HCT116 (cell line): ENCODE measurements around the gene GPS1. TPM values are rescaled to one million over a fixed set of nuclear protein-coding genes. Genes with fewer than 3 reads are reported as not detected.
A peak's percentile ranks its signal among the peaks of the same experiment; 100 is the strongest.

Experiments used
- ATAC-seq: fragments of 200-7000 bp; cut with Tn5 transposase; 2 replicates; pipeline ENCODE4 v1.9.1; 2020; ENCODE audit warnings: mild to moderate bottlenecking, moderate library complexity
- BruUV-seq: library from RNA; stranded (reverse); fragments of 400-500 nt; replicated peaks from 2 replicates; lab custom pipeline; 2021; lab: Mats Ljungman, UMichigan
- CTCF ChIA-PET: fragments of 300-600 bp; sonication (Branson Sonifier 250); formaldehyde crosslinking; loops from one replicate; lab custom pipeline; 2021; ENCODE audit warnings: antibody characterized with exemption; lab: Charles Lee
- POLR2A ChIA-PET: fragments of 300-600, 350-600 bp; sonication (Branson Sonifier 250); formaldehyde crosslinking; loops from one replicate; lab custom pipeline; 2021; ENCODE audit warnings: antibody characterized with exemption; lab: Charles Lee
- RAD21 ChIA-PET, 2 experiments: fragments of 300-600 bp; sonication (Branson Sonifier 250); formaldehyde crosslinking; loops; one replicate each; lab custom pipeline; 2023; ENCODE audit warnings: low total read pairs in 2 of 2; ENCODE audit not compliant: uncharacterized antibody in 2 of 2, unreplicated experiment in 2 of 2, low non-redundant PET in 1 of 2; lab: Charles Lee
- DNase-seq: peaks from one replicate; pipeline ENCODE4 v3.0.0-alpha.2; 2010; ENCODE audit warnings: low read depth, low spot score
- H2AFZ ChIP-seq: fragments of 200-600 bp; shearing (Covaris generic), sonication (generic); 2 replicates; pipeline ENCODE4 v1.6.1; 2017; ENCODE audit warnings: low read depth, mixed run types, mixed read lengths, antibody characterized with exemption, low read length; ENCODE audit not compliant: poor library complexity, severe bottlenecking
- H3K27ac ChIP-seq: 2 replicates; pipeline ENCODE4 v1.5.1; 2012; ENCODE audit warnings: low read depth, low read length
- H3K27me3 ChIP-seq: fragments of 200-600 bp; sonication (generic); 2 replicates; pipeline ENCODE4 v1.6.1; 2016; ENCODE audit warnings: mixed run types, low read length, mixed read lengths; ENCODE audit not compliant: insufficient read depth
- H3K36me3 ChIP-seq, 2 experiments: fragments of 200-500 bp in 1 of 2; fragments of 200-600 bp in 1 of 2; sonication (Bioruptor generic) in 1 of 2; sonication (generic) in 1 of 2; 2 replicates each; pipeline versions ENCODE4 v1.5.1 to v1.6.1; 2014 to 2016; ENCODE audit warnings: low read length in 2 of 2, inconsistent platforms in 1 of 2, mixed read lengths in 1 of 2, mixed run types in 1 of 2; ENCODE audit not compliant: insufficient read depth in 2 of 2, control insufficient read depth in 1 of 2
- H3K4me1 ChIP-seq, 2 experiments: fragments of 200-600 bp in 1 of 2; sonication (generic) in 1 of 2; 2 replicates each; pipeline versions ENCODE4 v1.5.1 to v1.6.1; 2012 to 2017; ENCODE audit warnings: low read length in 2 of 2, inconsistent platforms in 1 of 2, mild to moderate bottlenecking in 1 of 2, mixed read lengths in 1 of 2, mixed run types in 1 of 2, moderate library complexity in 1 of 2; ENCODE audit not compliant: insufficient read depth in 2 of 2, control insufficient read depth in 1 of 2
- H3K4me2 ChIP-seq: fragments of 200-600 bp; sonication (generic); 2 replicates; pipeline ENCODE4 v1.6.1; 2017; ENCODE audit warnings: mixed run types, low read length, mixed read lengths
- H3K4me3 ChIP-seq, 2 experiments: fragments of 200-600 bp in 1 of 2; sonication (generic) in 1 of 2; replicated peaks in 1 of 2; 2 replicates each; pipeline ENCODE4 v1.5.1; 2011 to 2016; ENCODE audit warnings: low read length in 2 of 2, control low read depth in 1 of 2, low read depth in 1 of 2, mild to moderate bottlenecking in 1 of 2, mixed read lengths in 1 of 2, mixed run types in 1 of 2
- H3K79me2 ChIP-seq: fragments of 200-600 bp; sonication (generic); 2 replicates; pipeline ENCODE4 v1.6.1; 2017; ENCODE audit warnings: mild to moderate bottlenecking, mixed run types, low read length, moderate library complexity, mixed read lengths; ENCODE audit not compliant: insufficient read depth
- H3K9ac ChIP-seq: fragments of 200-600 bp; sonication (generic); 2 replicates; pipeline ENCODE4 v1.6.1; 2016; ENCODE audit warnings: low read length, mixed read lengths
- H3K9me2 ChIP-seq: fragments of 200-600 bp; sonication (generic), shearing (Covaris generic); 2 replicates; pipeline ENCODE4 v1.6.1; 2017; ENCODE audit warnings: mixed run types, mild to moderate bottlenecking, moderate library complexity; ENCODE audit not compliant: insufficient read depth
- H3K9me3 ChIP-seq, 2 experiments: fragments of 200-500 bp in 1 of 2; fragments of 200-600 bp in 1 of 2; sonication (Bioruptor generic) in 1 of 2; sonication (generic) in 1 of 2; 2 replicates each; pipeline ENCODE4 v1.6.1; 2014 to 2017; ENCODE audit warnings: low read length in 2 of 2, mixed read lengths in 2 of 2, inconsistent platforms in 1 of 2, low read depth in 1 of 2, mild to moderate bottlenecking in 1 of 2, mixed run types in 1 of 2, moderate library complexity in 1 of 2; ENCODE audit not compliant: control insufficient read depth in 1 of 2, insufficient read depth in 1 of 2
- H4K20me1 ChIP-seq: fragments of 200-600 bp; sonication (generic), shearing (Covaris generic); 2 replicates; pipeline ENCODE4 v1.6.1; 2017; ENCODE audit warnings: mixed run types, mild to moderate bottlenecking, moderate library complexity; ENCODE audit not compliant: insufficient read depth
- ELF1 ChIP-seq: IDR thresholded peaks from 2 replicates; pipeline ENCODE4 v1.6.1; 2012; ENCODE audit warnings: low read depth, borderline replicate concordance
- FOSL1 ChIP-seq: IDR thresholded peaks from 2 replicates; pipeline ENCODE4 v1.6.1; 2012; ENCODE audit warnings: low read depth
- MAX ChIP-seq: IDR thresholded peaks from 2 replicates; pipeline ENCODE4 v1.6.1; 2012
- POLR2A ChIP-seq: IDR thresholded peaks from 2 replicates; pipeline ENCODE4 v1.7.0; 2011; ENCODE audit warnings: borderline replicate concordance; ENCODE audit not compliant: insufficient read depth, insufficient read length; ENCODE audit errors: extremely low read depth
- RAD21 ChIP-seq: IDR thresholded peaks from 2 replicates; pipeline ENCODE4 v1.6.1; 2012; ENCODE audit warnings: low read depth, mild to moderate bottlenecking
- REST ChIP-seq: IDR thresholded peaks from 2 replicates; pipeline ENCODE4 v1.6.1; 2012; ENCODE audit warnings: low read depth
- SP1 ChIP-seq: IDR thresholded peaks from 2 replicates; pipeline ENCODE4 v1.6.1; 2012; ENCODE audit warnings: low read depth
- SRF ChIP-seq: IDR thresholded peaks from 2 replicates; pipeline ENCODE4 v1.6.1; 2012; ENCODE audit warnings: low read depth
- ZBTB33 ChIP-seq: IDR thresholded peaks from 2 replicates; pipeline ENCODE4 v1.6.1; 2011; ENCODE audit warnings: mild to moderate bottlenecking, low read length, moderate library complexity; ENCODE audit not compliant: insufficient replicate concordance; ENCODE audit errors: extremely low read depth
- ZFX ChIP-seq: fragments of 450-650 bp; IDR thresholded peaks from 2 replicates; pipeline ENCODE4 v1.6.1; 2017
- intact Hi-C: fragments of 100-400 bp; cut with micrococcal nuclease; formaldehyde crosslinking; loops from 2 replicates; pipeline ENCODE4 v1.10.0; 2022
- total RNA-seq: library from RNA; stranded (reverse); gene quantifications from one replicate; pipeline ENCODE4 v1.2.1, GENCODE V29; 2021; ENCODE audit not compliant: unreplicated experiment

The GPS1 gene
- total RNA-seq, 1 experiment from 2014 or later, result 205 TPM

GRCh38 chr17:82003411-82004381, 48.0 kb upstream of the GPS1 start (continued):
- peak; percentile 100 for TF ChIP-seq MAX
- peak; percentile 89; the same call in 1 of the 2 replicates for TF ChIP-seq ZFX
- TF ChIP-seq SP1, result peak; percentile 96

GRCh38 chr17:82004517-82005455, 46.9 kb upstream of the GPS1 start:
- TF ChIP-seq ZBTB33, result no peak
- no peak for TF ChIP-seq POLR2A
- no peak for TF ChIP-seq ELF1
- no peak for TF ChIP-seq SP1
- no peak for TF ChIP-seq SRF
- no peak for TF ChIP-seq MAX
- no peak for TF ChIP-seq RAD21
- no peak for TF ChIP-seq FOSL1
- TF ChIP-seq REST, result no peak
- CTCF ChIA-PET, result interaction anchor here (1.2 to 3.3 kb wide), 3 partner anchors 16 to 45 kb away, joined by 3 to 23 read pairs (median 3); partner anchors contain the start of gene DCXR
- H4K20me1 ChIP-seq, result no peaks in the 10 kb centered on the region
- peaks cover 44 to 58% of the 10 kb centered on the region in 2 experiments for H3K4me1 ChIP-seq
- peak overlapping the region; percentile 69 for H3K4me2 ChIP-seq
- peak overlapping the region; percentile 86 for H3K27ac ChIP-seq
- no peak for DNase-seq
- no peak overlapping the region for H3K4me3 ChIP-seq
- no TSS peak for BruUV-seq
- ATAC-seq, result no peak
- POLR2A ChIA-PET, result no interaction called here
- H3K9me3 ChIP-seq, result no peaks in the 10 kb centered on the region
- no peaks in the 10 kb centered on the region for H3K27me3 ChIP-seq
- RAD21 ChIA-PET, result no interaction called here
- no peaks in the 10 kb centered on the region for H3K9me2 ChIP-seq
- H3K9ac ChIP-seq, result peak overlapping the region; percentile 66
- intact Hi-C loops, result no loop called here
- no peaks in the 10 kb centered on the region for H3K79me2 ChIP-seq
- H2AFZ ChIP-seq, result no peak overlapping the region
- no peaks in the 10 kb centered on the region; a peak in 1 of 4 replicates for H3K36me3 ChIP-seq
